HS-27A (cell line): ENCODE measurements around the gene LAMA1.

ENCODE experiments used
- DNase-seq: peaks from one replicate; pipeline ENCODE4 v3.0.0-alpha.2; 2012; ENCODE audit warnings: low read depth, missing footprints

LAMA1 gene

DNA sequence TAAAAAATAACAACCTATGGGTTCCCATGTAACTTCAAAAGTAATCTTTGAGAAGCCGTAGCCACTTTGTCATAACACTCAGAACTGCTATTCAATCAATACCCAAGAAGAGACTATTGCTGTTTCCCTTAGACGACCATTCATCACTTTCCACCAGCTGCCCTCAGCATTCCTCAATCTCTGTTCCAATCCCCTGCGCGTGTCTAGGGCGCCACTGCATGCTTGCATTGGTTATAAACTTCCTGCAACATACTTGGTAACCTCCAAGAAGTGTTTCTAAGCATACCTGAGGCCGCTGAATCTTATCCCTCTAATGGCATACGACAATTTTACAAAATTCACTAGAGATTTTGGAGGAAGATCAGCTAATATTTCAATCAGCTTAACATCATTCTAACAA, 134.2 kb downstream of the LAMA1 start:
- no peak for DNase-seq

DNA sequence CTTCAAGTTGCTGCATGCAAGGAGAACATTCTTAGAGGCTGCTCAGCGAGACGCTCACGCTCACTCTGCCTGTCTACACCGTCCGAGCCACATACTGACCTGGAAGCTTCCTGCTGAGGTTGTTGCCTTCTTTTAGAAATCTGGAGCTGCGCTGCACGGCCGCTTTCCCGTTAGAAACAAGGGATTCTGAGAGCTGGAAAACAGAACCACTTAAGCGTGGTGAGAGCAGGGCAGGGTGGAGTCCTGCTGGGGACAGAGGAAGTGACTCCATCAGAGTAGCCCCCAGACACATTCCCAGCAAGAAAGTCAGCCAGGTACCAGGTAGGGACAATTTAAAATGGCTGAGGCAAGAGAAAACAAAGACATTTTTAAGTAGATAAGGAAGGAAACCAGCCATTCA, 135.2 kb downstream of the LAMA1 start:
- DNase-seq, result no peak

- no peak for DNase-seq
These were observed 137.2 kb downstream of the LAMA1 start for GRCh38 chr18:6980363-6980762.

- DNase-seq, result no peak
These were observed 137.6 kb downstream of the LAMA1 start for GRCh38 chr18:6979954-6980353.

- no peak for DNase-seq
These were observed 140.7 kb downstream of the LAMA1 start for GRCh38 chr18:6976935-6977334.

GRCh38 chr18:6975084-6975483, 142.5 kb downstream of the LAMA1 start:
- DNase-seq, result no peak

- DNase-seq, result no peak
These were observed 145.6 kb downstream of the LAMA1 start for GRCh38 chr18:6971823-6972478.

DNA sequence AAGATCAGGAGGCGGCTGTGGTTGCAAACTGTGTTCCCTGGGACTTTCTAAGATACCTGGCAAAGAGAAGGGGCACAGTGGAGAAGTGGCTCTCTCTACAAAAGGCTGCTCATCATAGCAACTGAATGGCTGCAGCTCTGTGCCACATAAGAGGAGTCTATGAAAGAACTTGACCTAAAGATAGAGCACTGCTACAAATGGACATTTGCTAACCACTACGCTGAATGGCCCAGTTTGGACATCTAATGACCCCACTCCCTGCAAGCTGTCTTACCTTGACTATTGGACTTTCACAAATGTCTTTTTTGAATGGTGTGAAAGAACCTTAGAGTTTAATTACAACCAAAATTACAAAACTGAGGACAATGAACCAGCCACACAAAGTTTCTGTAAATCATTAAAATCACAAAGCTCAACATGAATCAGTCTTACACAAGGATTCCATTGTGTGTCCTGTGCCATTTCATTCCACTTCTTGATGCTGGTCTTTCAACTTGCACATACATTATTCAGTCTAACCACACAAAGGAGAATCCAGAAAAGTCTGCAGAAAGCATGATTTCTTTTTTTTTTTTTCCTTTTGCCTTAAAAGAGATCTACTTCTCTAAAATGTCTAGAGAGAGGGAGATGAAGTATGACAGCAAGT, 154.0 kb downstream of the LAMA1 start:
- no peak for DNase-seq

GRCh38 chr18:6962571-6963451, 154.8 kb downstream of the LAMA1 start:
- no peak for DNase-seq

GRCh38 chr18:6961331-6961730, 156.3 kb downstream of the LAMA1 start:
- no peak for DNase-seq

- DNase-seq, result peak; percentile 70
These were observed 156.9 kb downstream of the LAMA1 start for GRCh38 chr18:6960656-6961055.

GRCh38 chr18:6960124-6960523, 157.5 kb downstream of the LAMA1 start:
- no peak for DNase-seq

GRCh38 chr18:6959110-6959509, 158.5 kb downstream of the LAMA1 start:
- DNase-seq, result no peak

GRCh38 chr18:6956999-6957398, 160.6 kb downstream of the LAMA1 start:
- no peak for DNase-seq

DNA sequence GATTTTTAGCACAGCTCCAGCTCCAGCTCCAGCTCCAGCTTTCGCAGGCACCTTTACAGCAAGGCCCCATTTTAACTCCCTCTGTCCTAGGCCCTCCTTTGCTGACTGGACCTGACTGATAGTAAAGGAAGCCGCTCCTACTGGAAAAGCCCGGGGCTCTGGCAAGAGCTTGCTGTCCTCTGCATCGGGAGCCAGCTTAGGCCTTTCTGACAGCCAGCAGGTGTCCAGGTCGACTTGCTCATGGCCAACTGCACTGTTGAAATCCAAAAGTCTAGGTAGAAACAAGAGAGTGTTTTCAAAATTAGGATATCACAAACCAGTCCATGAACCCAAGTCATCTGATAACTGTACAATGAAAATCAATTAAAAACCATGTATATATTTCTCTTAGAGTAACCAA, 161.1 kb downstream of the LAMA1 start:
- no peak for DNase-seq

- no peak for DNase-seq
These were observed 162.3 kb downstream of the LAMA1 start for GRCh38 chr18:6955304-6955703.

GRCh38 chr18:6954501-6954900, 163.1 kb downstream of the LAMA1 start:
- DNase-seq, result no peak

DNA sequence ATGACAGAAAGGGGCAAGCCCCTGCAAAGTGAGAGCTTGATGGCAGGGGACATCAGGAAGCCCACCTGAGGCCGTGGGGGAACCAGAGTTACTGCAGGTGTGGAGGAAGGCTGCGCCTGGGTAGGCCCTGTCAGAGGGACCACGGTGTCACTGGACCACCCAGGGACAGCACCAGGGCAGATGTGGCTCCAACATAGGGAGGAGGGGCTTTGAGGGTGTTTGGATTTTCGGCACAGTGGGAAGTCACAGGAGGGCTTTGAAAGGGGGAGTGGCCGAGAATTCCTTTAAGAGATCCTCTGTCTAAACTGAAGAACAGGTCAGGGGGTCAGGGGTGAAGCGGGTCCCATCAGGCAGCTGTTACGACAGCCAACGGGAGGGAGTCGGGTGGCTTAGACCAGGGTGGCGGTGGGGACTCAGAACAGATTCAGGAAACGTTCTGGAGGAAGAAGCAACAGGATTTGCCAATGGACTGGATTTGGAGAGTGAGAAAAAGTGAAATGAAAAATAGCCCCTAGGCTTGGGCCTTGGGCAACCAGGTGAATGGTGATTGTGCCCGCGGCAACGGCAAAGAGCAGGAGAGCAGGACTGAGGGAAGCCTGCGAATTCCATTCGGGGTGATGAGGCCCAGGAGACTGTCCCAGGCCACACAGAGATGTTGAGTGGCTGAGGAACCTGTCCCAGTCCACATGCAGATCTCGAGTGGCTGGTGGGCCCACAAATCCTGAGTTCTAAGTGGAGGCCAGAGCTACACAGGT, 166.1 kb downstream of the LAMA1 start:
- no peak for DNase-seq

DNA sequence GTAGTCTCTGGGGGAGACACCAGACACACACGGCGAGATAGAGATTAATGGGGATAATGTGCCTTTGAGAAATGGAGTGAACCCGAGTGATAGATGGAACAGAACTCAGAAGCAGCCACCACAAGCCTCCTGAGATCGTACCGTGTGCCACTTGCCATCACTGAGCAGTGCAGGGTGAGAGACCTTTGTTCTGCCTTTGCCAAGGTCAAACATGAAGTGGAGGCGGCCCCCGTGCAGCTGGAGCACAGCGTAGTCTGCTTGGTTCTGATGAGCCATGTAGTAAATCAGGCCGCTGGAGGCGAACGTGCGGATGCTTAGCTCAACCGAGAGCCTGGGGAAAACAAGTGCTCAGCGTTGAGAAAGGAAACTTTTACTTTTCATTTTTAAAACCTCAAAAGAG, 167.0 kb downstream of the LAMA1 start:
- no peak for DNase-seq

DNA sequence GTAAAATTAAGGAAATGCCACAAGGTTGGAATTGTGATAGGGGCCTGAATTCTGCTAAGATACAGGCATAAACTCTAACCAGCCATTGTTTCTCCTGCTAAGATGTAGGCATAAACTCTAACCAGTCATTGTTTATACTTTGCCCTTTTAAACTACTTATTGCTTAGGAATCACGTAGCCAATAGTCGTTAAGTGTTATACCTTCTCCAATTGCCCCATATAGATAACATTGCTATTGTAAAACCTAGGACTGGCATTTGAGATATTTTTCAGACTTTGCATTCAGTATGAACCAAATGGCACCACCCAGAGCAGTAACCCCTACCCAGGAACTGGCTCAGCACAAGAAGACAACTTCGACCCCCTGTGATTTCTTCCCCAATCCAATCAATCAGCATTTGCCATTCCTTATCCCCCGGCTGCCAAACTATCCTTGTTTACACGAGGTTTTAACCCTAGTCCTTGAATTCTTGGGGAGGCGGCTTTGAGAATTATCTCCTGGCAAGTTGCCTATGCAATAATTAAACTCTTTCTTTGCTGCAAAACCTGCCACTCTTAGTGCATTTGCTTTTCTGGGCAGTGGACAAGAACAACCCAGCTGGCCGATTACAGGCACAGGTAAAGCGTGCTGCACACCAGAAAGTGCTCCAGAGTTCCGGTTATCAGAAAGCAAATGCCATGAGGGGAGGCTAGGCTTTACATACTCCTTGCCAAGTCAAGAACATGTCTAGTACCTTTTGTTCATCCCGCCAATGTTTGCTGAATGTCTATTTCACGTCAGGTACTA, 167.6 kb downstream of the LAMA1 start:
- DNase-seq, result no peak

- no peak for DNase-seq
These were observed 169.1 kb downstream of the LAMA1 start for GRCh38 chr18:6948281-6949055.
